HG03469 (cell line): ENCODE measurements around the gene NT5C1B.

Experiments used
- ATAC-seq: cut with Tn5 transposase; IDR thresholded peaks from one replicate; pipeline ENCODE4 v1.9.1; 2021; ENCODE audit warnings: mild to moderate bottlenecking, moderate library complexity, moderate number of reproducible peaks; ENCODE audit not compliant: unreplicated experiment

NT5C1B gene

DNA sequence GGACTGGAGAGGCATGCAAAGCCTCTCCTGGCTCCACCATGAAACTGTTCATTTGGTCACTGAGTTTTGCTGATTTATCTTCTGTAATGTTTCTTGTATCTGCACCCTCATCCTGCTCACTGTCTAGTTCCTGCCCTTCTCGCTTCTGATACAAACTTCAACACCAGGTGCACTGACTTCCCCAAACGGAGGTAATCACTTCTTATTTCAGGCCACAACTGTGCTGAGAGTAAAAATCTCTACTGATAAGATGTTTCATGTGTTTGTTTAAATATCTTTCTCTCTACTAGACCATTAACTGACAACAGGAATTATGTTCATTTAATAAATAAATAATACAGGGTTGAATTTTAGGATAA lies 10.9 kb upstream of the NT5C1B start:
- ATAC-seq, result no peak

DNA sequence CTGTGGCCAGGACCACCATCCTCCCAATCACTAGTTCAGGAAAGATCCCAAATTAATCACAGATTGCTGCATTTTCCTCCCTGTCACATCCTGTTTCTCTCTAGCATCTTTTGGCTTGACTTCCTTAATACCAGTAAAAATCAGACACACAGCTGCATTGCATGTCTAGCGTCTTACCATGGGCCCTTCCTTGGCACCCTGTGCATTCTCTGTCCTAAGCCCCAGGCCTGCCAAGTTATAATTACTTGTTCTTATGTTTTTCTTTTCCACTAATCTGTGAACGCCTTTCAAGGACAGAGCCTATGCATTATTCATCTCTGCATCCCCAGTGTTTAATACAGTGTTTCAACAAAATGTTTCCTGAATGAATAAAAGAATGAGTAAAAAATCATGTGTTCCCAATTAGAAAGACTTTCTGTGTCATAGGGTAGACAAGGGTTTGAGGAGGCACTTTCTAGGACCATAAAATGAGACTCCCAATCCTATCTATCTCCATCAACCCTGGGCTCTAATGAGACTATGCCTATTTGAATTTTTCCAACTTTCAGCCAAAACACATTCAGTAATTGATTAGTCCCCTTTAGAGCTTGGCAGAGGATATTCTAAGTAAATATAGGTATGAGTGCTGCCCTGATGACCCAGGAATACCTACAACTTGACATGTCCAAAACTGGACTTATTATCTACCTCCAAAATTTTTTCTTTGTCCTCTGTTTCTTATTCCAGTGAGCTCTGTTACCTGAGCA lies 10.3 kb upstream of the NT5C1B start:
- ATAC-seq, result no peak

- no peak for ATAC-seq
Observed at GRCh38 chr2:18598848-18599484, 9.6 kb upstream of the NT5C1B start.

DNA sequence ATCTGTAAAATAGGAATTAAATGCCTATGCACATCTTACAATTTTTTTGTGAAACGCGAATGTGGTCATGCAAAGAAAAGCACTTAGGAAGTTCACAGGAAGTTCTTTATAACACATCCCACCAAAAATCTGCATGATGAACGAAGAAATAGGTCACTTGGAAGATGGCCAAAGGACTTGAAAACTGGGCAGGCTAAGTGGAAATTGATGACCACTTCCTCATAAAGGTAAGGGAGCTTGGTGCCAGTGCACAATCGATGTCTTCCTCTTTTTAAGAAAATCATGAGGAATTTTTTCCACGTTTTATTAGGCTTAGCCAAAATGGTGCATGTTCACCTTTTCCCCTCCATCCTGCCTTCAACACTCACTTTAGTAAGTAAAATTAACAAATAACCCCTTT lies 8.2 kb upstream of the NT5C1B start:
- no peak for ATAC-seq

DNA sequence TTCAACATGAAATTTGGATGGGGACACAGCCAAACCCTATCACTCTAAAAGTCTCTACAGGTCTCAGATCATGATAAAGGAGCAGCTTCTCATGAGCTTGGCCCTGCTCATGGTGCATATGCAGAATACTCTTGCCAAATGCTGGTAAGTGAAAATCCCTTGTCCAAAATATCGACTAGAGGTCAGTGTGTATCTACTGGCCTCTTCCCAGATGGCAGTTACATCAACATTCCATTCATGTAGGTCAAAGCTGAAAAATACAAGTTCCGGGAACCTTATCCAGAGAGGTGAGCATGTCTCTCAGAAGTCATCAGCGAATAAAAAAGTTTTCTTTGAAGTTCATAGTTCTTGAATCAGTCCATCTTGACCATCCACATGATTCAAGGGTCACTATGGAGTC lies 7.6 kb upstream of the NT5C1B start:
- ATAC-seq, result no peak

DNA sequence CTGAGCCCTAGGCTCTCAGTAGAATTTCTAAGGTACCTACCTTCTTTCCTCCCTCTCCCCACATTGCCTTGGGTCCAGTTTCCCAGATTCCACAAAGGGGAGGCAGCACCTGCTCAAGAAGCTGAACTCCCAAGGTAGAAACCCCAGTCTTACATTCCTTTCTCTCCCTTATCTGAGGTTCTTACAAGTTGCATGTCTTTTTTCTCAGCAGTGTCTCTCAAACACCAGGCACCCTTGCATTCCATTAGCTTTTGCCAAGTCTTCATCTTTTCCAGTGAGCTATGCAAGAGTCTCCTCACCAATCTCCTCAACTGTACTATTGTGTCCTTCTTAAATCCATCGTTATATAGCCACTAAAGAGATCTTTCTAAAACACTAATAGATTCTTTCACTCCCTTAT lies 4.1 kb upstream of the NT5C1B start:
- ATAC-seq, result no peak

DNA sequence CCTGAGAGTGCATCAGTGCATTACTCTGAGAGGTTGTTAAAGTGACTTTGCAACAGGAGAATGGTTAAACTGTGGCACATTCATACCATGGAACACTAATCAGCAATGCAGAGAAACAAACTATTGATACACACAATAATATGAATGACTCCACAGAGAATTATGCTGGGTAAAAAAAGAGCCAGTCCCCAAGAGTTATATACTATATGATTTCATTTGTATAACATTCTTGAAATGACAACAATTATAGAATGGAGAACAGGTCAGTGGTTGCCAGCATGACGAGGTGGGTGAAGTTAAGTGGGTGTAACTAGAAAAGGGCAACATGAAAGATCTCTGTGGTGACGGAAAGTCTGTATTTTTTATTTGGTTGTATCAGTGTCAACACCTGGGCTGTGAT lies 3.0 kb upstream of the NT5C1B start:
- no peak for ATAC-seq

- ATAC-seq, result no peak
Observed at GRCh38 chr2:18588802-18589201, 567 bp downstream of the NT5C1B start.

DNA sequence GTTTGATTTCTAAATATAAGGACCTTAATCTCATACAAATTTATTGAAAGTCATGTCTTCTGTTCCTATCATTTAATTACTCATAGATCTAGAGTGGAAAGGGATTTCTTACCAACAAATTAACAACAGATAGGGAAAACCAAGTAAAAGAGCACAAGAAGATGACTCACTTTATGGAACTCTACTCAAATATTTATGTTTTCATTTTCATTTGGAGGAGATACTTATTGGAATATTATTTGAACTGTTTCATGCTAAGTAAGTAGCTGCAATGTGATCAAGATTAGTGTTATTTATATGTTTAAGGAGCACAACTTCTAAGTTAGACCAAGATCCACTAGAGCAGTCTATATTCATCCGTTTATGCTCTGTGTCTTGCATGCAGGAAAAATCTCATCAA lies 1.3 kb downstream of the NT5C1B start:
- no peak for ATAC-seq

GRCh38 chr2:18585526-18585925 lies 3.8 kb downstream of the NT5C1B start:
- ATAC-seq, result no peak

DNA sequence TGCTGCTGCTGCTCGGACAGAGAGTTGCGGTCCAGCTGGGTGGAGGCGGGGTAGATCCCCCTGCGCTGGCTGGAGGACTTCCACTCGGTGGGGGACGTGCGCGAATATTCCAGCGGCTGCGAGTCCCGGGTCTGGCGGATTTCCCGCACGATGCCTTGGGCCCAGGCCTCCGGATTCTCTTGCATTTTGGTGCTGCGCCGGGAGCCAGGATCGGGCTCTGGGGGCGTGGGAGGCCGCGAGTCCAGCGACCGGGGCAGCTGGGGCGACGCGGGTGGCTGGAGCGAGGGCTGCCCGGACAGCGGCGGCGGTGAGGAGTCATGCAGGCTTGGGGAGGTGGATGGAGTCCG lies 4.8 kb downstream of the NT5C1B start:
- no peak for ATAC-seq

DNA sequence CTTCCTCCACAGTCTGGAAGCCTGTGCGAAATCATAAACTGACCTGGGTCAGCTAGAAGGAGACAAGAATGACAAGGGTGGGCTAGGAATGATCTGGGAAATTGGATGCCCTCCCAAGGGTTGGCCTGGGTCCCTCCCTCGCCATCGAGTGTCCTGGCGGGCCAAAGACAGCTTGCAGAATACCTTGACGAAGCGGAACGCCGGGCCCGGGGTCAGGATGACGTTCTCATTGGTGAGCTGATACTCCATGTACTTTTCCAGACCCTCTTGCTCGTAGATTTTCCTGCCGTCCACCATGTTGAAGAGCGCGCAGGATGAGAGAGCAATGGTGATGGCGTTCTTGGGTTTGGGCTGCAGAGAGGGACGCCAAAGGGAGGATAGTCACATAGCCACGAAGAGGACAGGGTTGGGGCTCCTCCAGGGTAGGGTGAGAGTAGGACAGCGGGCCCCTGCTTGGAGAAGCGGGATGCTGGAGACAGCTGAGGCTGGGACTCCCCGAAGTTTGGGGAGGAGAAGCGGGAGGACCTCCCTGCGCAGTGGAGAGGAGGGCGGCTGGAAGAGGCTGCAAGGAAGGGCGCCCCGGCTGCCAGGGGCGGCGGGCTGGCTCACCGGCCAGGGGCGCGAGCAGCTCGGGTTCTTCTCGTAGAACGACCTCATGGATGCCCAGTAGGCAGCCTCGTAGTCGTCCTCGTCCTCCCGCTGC lies 5.3 kb downstream of the NT5C1B start:
- ATAC-seq, result no peak

DNA sequence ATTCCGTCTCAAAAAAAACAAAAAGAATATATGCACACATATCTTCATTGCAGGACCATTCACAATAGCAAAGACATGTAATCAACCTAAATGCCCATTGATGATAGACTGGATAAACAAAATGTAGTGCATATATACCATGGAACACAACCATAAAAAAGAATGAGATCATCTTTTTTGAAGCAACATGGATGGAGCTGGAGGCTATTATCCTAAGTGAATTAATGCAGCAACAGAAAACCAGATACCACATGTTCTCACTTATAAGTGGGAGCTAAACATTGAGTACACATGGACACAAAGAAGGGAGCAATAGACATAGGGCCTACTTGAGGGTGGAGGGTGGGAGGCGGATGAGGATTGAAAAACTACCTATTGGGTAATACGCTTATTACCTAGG lies 8.8 kb downstream of the NT5C1B start:
- ATAC-seq, result no peak

- ATAC-seq, result no peak
Observed at GRCh38 chr2:18578033-18578432, 11.3 kb downstream of the NT5C1B start.

DNA sequence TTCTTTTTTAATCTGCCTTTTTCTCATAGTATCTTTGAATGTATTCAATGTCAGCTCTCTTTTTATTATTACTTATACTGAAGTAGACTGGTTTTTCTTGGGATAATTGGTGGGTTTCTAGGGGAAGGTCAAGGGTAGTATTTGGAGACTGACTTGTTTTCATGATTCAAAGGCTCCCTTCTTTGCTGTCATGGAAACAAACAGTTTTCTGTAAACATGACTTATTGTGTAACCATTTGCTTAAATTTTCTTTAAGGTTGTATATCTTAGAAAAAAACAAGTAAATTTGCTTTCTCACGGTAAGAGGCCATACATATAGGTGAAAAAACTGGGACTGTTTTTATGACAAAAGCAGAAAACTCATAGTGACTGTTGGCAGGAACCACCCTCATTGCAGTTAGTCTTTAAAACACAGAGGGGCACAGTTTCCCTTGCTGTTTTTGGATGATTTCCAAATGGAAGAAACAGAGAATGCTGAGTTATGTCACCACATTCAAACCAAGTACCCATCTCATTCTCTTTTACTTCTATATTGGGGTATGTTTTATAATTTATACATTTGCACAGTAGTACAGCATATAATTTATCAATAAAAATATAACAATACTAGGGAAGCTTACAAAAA lies 23.1 kb downstream of the NT5C1B start:
- no peak for ATAC-seq

DNA sequence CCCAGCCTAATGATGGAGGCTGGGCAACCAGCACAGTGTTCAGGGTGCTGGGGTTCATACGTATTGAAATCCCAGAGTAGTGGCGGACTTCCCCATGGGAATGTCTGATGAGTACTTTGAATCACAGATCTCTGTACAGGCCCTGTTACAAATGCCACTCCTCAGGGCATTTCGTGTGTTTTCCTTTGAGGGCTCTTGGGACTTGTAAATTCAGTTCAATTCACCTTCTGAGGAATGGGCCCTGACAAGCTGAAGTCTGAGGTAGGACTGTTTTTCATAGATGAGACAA lies 28.6 kb downstream of the NT5C1B start:
- no peak for ATAC-seq

DNA sequence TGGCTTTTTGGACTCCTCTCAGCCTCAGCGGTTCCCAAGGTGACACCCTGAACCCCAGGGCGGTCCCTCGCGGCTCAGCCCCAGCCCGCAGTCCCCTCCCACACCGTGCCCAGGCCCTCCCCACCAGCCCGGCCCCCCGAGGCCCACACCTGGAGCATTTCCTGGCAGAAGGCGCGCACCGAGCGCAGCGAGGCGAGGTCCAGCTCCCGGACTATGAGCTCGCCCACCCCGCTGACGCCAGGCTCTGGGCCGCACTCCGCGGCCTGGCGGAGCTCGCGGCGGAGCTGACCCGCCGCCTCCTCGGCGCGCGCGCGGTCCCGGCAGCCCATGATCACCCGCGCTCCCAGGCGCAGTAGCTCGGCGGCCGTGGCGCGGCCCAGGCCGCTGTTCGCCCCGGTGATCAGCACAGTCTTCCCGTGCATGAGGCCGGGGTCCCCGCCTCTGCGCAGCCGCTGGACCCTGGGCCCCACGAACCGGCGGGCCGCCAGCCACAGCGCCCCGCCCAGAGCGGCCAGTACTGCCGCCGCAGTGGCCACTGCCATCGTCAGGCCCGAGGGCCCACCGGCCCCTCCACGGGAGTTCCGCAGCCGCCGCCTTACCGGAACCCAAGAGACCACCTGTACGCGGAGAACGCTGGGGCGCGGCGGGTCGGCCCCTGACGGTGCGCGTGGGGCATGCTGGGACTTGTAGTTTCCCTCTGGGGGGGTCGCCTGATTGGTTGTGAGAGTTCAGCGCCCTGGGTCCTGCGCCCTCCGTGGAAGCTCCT lies 29.2 kb downstream of the NT5C1B start, which contains the start of gene RDH14:
Gene RDH14 (minus strand): TSS at position 623 of the 766 bp plus-strand sequence. CDS start 81 bp downstream, at position 542.
- peak; percentile 90 for ATAC-seq

DNA sequence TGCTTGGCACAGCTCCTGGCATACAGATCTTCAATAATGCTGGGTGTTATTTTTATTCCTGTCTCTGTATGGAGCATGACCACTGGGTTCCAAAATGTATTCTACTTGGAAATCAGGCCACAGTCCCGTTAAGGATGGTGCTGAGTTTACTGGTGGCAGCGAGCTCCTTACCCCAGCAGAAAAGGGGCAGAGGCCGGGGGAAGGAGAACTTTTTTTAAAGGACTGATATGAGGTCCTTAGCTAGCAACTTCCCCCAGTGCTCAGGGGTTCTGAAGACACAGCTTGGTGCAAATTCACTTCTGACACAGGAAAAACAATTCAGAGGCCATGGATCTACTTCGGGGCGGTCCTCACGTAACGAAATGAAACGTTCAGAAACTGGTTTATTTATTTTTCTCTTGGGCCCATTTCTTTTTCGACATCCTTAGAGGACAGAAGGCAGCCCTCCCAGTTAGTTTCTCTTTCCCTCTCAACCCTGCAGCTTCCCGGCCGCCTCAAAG lies 29.8 kb downstream of the NT5C1B start:
- no peak for ATAC-seq

DNA sequence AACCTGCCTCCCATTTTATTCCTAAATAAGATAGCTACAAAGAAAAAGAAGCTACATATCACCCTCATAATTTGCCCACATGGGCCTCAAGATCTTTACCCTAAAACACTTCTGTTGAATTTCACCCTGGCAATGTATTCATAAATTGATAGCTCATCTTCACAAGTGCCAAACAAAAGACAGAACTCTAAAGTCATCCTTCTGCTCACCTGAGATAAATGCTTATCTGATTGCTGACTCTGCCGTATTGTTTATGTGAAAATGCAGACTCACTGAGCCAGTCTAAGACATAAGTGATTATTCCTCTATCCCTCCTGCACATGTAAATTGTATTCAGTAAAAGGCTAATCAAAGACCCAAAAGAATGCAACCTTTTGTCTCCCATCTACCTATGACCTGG lies 30.9 kb downstream of the NT5C1B start:
- ATAC-seq, result no peak

GRCh38 chr2:18557121-18557520 lies 32.2 kb downstream of the NT5C1B start:
- ATAC-seq, result no peak
